ENCODE results near the gene LRIG1.

LRIG1 gene

DNA sequence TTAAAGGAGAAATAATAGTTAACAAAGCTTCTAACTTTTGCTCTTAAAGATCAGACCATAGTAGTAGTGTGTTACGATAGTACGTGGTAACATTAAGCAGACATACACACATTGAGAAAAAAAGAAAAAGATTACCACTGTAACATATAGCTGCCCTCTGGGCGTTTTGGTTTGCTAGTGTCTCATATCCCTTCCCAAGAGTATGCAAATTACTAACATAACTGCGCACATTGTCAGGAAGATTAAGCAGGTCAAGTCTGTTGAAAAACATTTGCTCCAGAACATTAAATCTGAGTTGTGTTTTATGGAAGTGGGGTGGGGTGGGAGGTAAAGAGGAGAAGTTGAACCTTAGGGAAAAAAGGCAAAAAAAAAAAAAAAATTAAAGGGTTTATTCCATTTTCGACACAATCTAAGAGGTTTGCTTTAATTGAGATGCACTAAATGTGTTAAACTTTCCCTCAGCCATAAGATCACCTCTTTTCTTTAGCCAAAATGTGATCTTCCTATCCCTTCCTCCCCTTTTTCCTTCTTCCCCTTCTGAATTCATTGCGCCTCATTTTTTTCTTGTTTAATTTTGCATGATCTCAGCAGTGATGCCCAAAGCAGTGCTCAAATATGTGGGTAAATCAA, 1.5 kb upstream of the LRIG1 start:
- no peak for DNase-seq

GRCh38 chr3:66501483-66502244, 842 bp upstream of the LRIG1 start:
- DNase-seq = no peak

- peak in 1 of 2 donors; percentile 38 for DNase-seq
These were observed 794 bp downstream of the LRIG1 start for GRCh38 chr3:66499881-66500575.

DNA sequence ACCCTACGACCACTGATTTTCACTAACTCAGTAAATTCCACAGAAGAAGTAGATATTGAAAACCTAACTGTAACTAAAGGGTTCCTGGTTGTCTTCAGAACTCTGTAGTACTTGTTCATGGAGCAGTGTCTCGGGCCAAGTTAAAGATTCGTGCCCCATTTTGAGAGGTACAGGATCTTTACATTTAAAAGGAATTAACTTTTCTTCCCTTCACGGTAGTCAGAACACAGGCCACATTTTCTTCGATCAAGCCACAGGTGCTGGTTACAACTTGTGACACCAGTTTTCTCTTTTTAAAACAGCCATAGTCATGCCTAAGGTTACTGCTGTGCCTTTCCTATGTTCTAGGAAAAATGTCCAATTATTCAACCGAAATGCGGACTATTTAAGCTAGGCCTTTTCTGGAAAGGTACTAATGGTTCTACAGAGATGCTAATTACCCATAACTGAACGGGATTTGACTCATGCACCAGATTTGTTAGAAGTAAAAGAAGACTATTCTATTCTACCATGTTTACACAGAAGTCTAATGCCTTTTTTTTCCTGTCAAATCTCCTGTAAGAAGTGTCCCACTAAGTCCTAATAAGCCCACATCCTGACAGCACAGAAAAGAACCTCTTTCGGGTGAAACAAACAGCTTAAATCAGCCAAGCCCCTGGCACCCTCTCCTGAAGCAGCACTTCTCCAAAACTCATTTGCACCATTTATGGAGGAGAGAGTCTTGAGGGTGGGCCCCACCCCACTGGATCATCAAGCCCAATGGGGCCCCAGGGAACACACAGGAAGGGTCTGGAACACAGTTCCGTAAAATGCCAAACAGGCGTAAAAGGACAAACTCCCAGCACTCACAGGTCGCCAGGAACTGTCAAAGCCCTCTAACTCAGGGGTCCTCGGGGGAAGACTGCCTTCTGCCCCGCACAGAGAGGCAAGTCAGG, 1.9 kb downstream of the LRIG1 start:
- DNase-seq = no peak

DNA sequence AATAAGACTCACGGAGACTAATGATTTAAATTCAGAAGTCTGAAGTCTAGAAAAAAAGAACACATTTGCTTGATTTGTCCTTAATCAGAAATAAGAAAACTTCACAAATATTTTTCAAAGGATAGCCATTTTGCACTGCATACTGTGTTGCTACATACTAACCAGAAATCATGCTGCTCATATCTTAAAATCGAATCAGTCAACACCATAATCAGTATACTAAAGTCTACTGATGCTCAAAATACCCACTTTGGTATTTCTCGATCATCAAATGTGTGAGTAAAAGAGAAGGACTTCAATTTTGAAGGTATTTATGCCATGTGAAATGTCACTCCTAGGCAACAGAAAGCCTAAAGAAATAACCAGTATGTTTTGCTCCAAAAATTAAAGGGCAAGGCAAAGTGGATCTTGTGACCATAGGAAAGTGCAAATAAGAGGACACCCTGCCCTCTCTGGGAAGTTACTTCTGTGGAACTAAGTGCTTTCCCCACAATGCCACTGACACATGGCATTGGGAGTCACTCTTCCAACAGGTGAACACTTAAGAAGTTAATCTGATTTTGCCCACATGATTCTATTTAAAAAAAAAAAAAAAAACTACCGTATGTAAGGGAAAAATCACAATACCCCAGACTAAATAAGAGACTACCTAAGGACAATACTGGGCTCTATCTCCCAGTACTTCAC, 2.7 kb downstream of the LRIG1 start:
- no peak for DNase-seq

GRCh38 chr3:66497288-66497984, 3.4 kb downstream of the LRIG1 start:
- peak in 1 of 2 donors; percentile 57 for DNase-seq

- peak in 1 of 2 donors; percentile 56 for DNase-seq
These were observed 4.1 kb downstream of the LRIG1 start for GRCh38 chr3:66496746-66497145.

GRCh38 chr3:66496301-66496700, 4.5 kb downstream of the LRIG1 start:
- DNase-seq = no peak

- DNase-seq = no peak
These were observed 5.2 kb downstream of the LRIG1 start for GRCh38 chr3:66495668-66496045.

DNA sequence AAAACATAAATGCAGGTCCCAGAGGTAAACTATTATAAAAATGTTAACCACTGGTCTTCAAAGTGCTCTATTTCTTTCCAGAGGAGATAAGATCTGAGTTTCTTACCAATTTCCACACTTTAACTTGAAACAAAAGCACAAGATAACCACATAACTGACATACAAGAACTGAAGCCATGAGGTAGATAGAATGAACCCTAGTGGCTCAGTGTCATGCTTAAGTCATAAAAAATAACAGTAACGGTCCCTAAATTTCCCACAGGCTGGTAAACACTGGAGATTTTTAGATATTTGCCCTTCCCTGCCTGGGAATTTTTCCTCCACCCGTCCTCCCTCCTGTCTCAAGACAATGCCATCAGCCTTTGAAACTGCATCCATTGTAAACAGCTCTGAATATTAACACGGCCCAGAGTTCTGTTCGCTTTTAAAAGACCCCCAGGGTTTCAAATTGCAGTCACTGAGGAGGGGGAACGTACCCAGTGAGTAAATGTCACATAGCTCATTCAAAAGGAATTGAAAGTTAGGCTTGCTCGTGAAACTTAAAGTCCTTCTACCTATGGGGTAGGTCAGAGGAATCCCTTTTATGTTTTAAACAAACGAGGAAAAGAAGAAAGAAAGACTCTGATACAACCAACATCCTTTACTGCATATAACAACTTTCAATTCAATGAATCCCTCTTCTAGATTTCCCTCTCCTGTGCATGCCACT, 5.7 kb downstream of the LRIG1 start:
- peak in 1 of 2 donors; percentile 34 for DNase-seq

- no peak for DNase-seq
These were observed 7.2 kb downstream of the LRIG1 start for GRCh38 chr3:66493458-66494099.

DNA sequence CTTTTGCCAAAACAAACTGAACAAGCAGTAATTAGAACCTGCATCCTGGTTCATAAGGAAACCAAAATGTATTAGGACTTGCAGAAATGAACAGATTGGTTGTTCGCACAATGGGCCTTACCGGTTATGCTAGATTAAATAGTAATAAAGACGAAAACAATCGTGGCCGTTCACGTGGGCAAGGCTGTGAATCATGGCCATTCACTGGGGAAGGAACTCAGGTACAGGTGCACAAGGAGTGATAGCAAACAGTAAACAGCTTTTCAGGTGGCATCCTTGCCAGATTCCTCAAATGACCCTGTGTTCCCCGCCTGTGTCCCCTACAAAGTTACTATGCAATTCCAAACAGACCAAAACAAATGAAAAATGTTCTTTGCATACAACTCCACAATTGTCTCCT, 8.2 kb downstream of the LRIG1 start:
- DNase-seq = no peak

- DNase-seq = no peak
These were observed 8.8 kb downstream of the LRIG1 start for GRCh38 chr3:66492071-66492470.

- DNase-seq = no peak
These were observed 9.8 kb downstream of the LRIG1 start for GRCh38 chr3:66490984-66491383.

DNA sequence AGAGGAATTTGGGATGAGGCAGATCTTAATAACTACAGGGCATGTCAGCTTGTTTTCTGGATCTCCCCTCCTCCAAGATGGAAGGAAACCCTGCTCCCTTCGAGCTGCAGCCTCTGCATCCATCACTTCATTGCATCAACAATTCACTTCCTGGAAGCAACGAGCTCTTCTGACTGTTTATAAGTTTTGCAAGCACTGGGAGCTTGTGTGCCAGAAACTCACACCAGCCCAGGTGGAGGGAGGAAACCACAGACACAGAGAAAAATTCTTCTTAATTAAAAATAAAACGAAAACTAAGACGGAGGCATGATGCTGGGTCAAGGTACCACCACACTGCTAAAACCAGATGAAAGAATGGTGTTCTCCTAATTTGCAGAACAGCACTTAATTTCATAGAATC, 10.6 kb downstream of the LRIG1 start:
- DNase-seq = peak; percentile 24 to 62

GRCh38 chr3:66489581-66489980, 11.2 kb downstream of the LRIG1 start:
- no peak for DNase-seq

DNA sequence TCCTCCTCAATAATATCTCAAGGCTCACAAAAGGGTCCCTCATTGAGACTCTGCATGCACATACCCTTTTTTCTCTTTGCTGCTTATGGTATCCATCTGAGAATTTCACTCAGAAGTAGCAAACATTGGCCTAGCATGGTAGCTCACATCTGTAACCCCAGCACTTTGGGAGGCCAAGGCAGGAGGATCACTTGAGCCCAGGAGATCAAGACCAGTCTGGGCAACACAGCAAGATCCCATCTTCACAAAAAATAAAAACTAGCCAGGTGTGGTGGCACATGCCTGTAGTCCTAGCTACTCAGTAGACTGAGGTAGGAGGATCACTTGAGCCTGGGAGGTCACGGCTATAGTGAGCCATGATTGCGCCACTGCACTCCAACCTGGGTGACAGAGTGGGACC, 11.7 kb downstream of the LRIG1 start:
- no peak for DNase-seq

DNA sequence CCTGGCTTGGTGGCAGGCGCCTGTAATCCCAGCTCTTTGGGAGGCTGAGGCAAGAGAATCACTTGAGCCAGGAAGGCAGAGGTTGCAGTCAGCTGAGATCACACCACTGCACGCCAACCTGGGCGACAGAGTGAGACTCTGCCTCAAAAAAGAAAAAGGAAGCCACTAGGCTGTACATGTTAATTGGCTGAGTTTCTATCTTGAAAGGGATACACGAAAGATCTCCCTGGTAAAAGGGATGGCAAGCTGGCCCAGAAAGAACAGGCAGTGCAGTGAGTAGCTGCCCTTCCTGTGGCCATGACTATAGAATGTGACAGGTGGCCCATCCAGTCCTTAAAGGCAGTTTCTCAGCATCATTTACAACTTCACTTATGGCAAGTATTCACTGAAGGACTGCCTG, 12.3 kb downstream of the LRIG1 start:
- DNase-seq = no peak

GRCh38 chr3:66487465-66487864, 13.4 kb downstream of the LRIG1 start:
- DNase-seq = no peak

- DNase-seq = no peak
These were observed 14.2 kb downstream of the LRIG1 start for GRCh38 chr3:66486646-66487045.
